HepG2 (cell line): ENCODE measurements around the gene MVK. TPM values are rescaled to one million over a fixed set of nuclear protein-coding genes. Genes with fewer than 3 reads are reported as not detected.
A peak's percentile ranks its signal among the peaks of the same experiment; 100 is the strongest.

Experiments used
- AGO1 ChIP-seq: fragments of 200-400 bp; formaldehyde crosslinking; IDR thresholded peaks from 2 replicates; pipeline ENCODE4 v1.6.1; 2017; ENCODE audit warnings: mild to moderate bottlenecking, low read depth, low read length, moderate library complexity; ENCODE audit not compliant: poor library complexity, severe bottlenecking
- ISL2 ChIP-seq: sonication (generic); formaldehyde crosslinking; IDR thresholded peaks from 2 replicates; pipeline ENCODE4 v1.5.0; 2020; ENCODE audit warnings: missing genetic modification reagents
- LCORL ChIP-seq, 2 experiments: fragments of 450-650 bp in 1 of 2; sonication (generic) in 1 of 2; formaldehyde crosslinking in 1 of 2; IDR thresholded peaks; 2 replicates each; pipeline versions ENCODE4 v1.5.0 to v1.6.1; 2017 to 2020; ENCODE audit warnings: antibody characterized with exemption in 1 of 2, missing genetic modification reagents in 1 of 2
- MNT ChIP-seq: fragments of 450-650 bp; IDR thresholded peaks from 2 replicates; pipeline ENCODE4 v1.6.1; 2016
- NBN ChIP-seq: fragments of 450-650 bp; conservative IDR thresholded peaks from 2 replicates; pipeline ENCODE4 v1.6.1; 2017
- PAWR ChIP-seq: sonication (generic); formaldehyde crosslinking; IDR thresholded peaks from 2 replicates; pipeline ENCODE4 v1.4.0; 2020; ENCODE audit warnings: missing genetic modification reagents, mild to moderate bottlenecking, borderline replicate concordance
- THAP7 ChIP-seq: sonication (generic); formaldehyde crosslinking; IDR thresholded peaks from 2 replicates; pipeline ENCODE4 v1.8.1; 2023; ENCODE audit warnings: mild to moderate bottlenecking, missing genetic modification reagents
- TRIM24 ChIP-seq: sonication (generic); formaldehyde crosslinking; IDR thresholded peaks from 2 replicates; pipeline ENCODE4 v1.8.0; 2022; ENCODE audit warnings: mild to moderate bottlenecking, missing genetic modification reagents
- ZBTB14 ChIP-seq: sonication (generic); formaldehyde crosslinking; IDR thresholded peaks from 2 replicates; pipeline ENCODE4 v1.4.0; 2020; ENCODE audit warnings: missing genetic modification reagents
- ZBTB40 ChIP-seq, 2 experiments: fragments of 450-650 bp in 1 of 2; sonication (generic) in 1 of 2; formaldehyde crosslinking in 1 of 2; IDR thresholded peaks; 2 replicates each; pipeline versions ENCODE4 v1.6.1 to v1.8.0; 2016 to 2022; ENCODE audit warnings: antibody characterized with exemption in 1 of 2, mild to moderate bottlenecking in 1 of 2, missing genetic modification reagents in 1 of 2
- ZNF282 ChIP-seq: fragments of 450-650 bp; IDR thresholded peaks from 2 replicates; pipeline ENCODE4 v1.6.1; 2018; ENCODE audit not compliant: partially characterized antibody
- ZNF468 ChIP-seq: sonication (generic); formaldehyde crosslinking; IDR thresholded peaks from 2 replicates; pipeline ENCODE4 v1.8.0; 2022; ENCODE audit warnings: mild to moderate bottlenecking, moderate library complexity, missing genetic modification reagents
- ZSCAN5A ChIP-seq: sonication (generic); formaldehyde crosslinking; IDR thresholded peaks from 2 replicates; pipeline ENCODE4 v1.8.0; 2022; ENCODE audit warnings: mild to moderate bottlenecking, missing genetic modification reagents, borderline replicate concordance
- polyA plus RNA-seq, 8 experiments: library from polyadenylated mRNA; depleted of rRNA in 3 of 8; stranded (reverse) in 7 of 8; unstranded in 1 of 8; fragments of >200 nt; fragmentation: Illumina TruSeq in 4 of 8; extraction: Trizol in 4 of 8; gene quantifications; 2 replicates each; pipeline versions ENCODE4 v1.2.1 to v1.2.3, GENCODE V29; 2011 to 2016; ENCODE audit warnings: low read depth in 4 of 8, missing spikeins in 1 of 8, mixed read lengths in 1 of 8; ENCODE audit not compliant: insufficient read depth in 1 of 8
- total RNA-seq, 5 experiments: library from RNA; depleted of rRNA; stranded (reverse); fragments of >200 nt; fragmentation: Illumina TruSeq; extraction: Trizol; gene quantifications; 2 replicates each; pipeline ENCODE4 v1.2.3, GENCODE V29; 2016; ENCODE audit warnings: low read depth in 1 of 5

MVK gene
- total and polyA plus RNA-seq, 2 of the 13 experiments (the other 11 are each of a cell fraction or from before 2014, with no cell fraction given), result 11.6 to 66.9 TPM

GRCh38 chr12:109586385-109587296 lies 13.0 kb downstream of the MVK start (continued):
- TF ChIP-seq ZNF282, result no peak
- no peak for TF ChIP-seq ZBTB14
- TF ChIP-seq NBN, result no peak
- TF ChIP-seq THAP7, result no peak
- TF ChIP-seq ISL2, result 0 out of 2 replicates have a peak, but pooled peaks have one; percentile 25
- TF ChIP-seq ZBTB40 (IDR thresholded peaks at IDR 0.05), result no peak
- no peak for TF ChIP-seq ZBTB40 (CRISPR knock-in tag; IDR thresholded peaks at IDR 0.05)
- TF ChIP-seq LCORL (IDR thresholded peaks at IDR 0.05), result no peak
- TF ChIP-seq LCORL (CRISPR knock-in tag; IDR thresholded peaks at IDR 0.05), result peak; percentile 42; the same call in 1 of the 2 replicates
- TF ChIP-seq TRIM24, result no peak
- no peak for TF ChIP-seq ZNF468 (CRISPR knock-in tag)
- TF ChIP-seq AGO1, result no peak
- TF ChIP-seq ZSCAN5A (CRISPR knock-in tag), result no peak
- TF ChIP-seq PAWR (CRISPR knock-in tag), result no peak
- no peak for TF ChIP-seq MNT
